NB4 (cell line): ENCODE data around the gene DNAJC30.

ENCODE experiments used
- DNase-seq: peaks from one replicate; pipeline ENCODE4 v3.0.0; 2010; ENCODE audit warnings: low read depth
- H3K4me3 ChIP-seq: one replicate; pipeline ENCODE4 v1.5.1; 2011; ENCODE audit warnings: mild to moderate bottlenecking, low read depth, low read length, moderate library complexity
- CTCF ChIP-seq: IDR thresholded peaks from one replicate; pipeline ENCODE4 v1.5.1; 2012; ENCODE audit warnings: low read depth, low read length
- MAX ChIP-seq: IDR thresholded peaks from 2 replicates; pipeline ENCODE4 v1.6.1; 2011; ENCODE audit warnings: low read depth, low read length
- MYC ChIP-seq: IDR thresholded peaks from 2 replicates; pipeline ENCODE4 v1.6.1; 2011; ENCODE audit warnings: low read depth, low read length
- POLR2A ChIP-seq: IDR thresholded peaks from 2 replicates; pipeline ENCODE4 v1.6.1; 2011; ENCODE audit warnings: mild to moderate bottlenecking; ENCODE audit not compliant: insufficient read length; ENCODE audit errors: extremely low read depth

The DNAJC30 gene

GRCh38 chr7:73642834-73643233 lies 40.4 kb downstream of the DNAJC30 start:
- no peak overlapping the region for H3K4me3 ChIP-seq
- DNase-seq: no peak
- TF ChIP-seq MYC (no peak), CTCF (no peak), POLR2A (no peak), MAX (no peak)

GRCh38 chr7:73638911-73639310 lies 44.3 kb downstream of the DNAJC30 start:
- peak; percentile 81 for DNase-seq
- TF ChIP-seq POLR2A (no peak), MYC (no peak), MAX (no peak), CTCF (no peak)
- no peak overlapping the region for H3K4me3 ChIP-seq

GRCh38 chr7:73635428-73636200 lies 47.6 kb downstream of the DNAJC30 start:
- no peak overlapping the region for H3K4me3 ChIP-seq
- no peak for DNase-seq
- TF ChIP-seq MYC (no peak), POLR2A (no peak), CTCF (no peak), MAX (no peak)

- H3K4me3 ChIP-seq: no peak overlapping the region
- DNase-seq: no peak
- no peak for TF ChIP-seq POLR2A
- TF ChIP-seq MAX: no peak
- no peak for TF ChIP-seq CTCF
- TF ChIP-seq MYC: no peak
Observed at GRCh38 chr7:73633844-73634243, 49.4 kb downstream of the DNAJC30 start.

- no peak for TF ChIP-seq MYC
- TF ChIP-seq POLR2A: no peak
- no peak for TF ChIP-seq MAX
- TF ChIP-seq CTCF: no peak
- no peak overlapping the region for H3K4me3 ChIP-seq
- no peak for DNase-seq
Observed at GRCh38 chr7:73633323-73633722, 49.9 kb downstream of the DNAJC30 start.
